SK-MEL-5 (cell line): Measurements from ENCODE around the gene TMEM81. TPM values are rescaled to one million over a fixed set of nuclear protein-coding genes. Genes with fewer than 3 reads are reported as not detected.

Source experiments
- DNase-seq: peaks from one replicate; pipeline ENCODE4 v3.0.0-alpha.2; 2016; ENCODE audit warnings: low read depth, low spot score
- in situ Hi-C: cut with HindIII; loops from 2 replicates; pipeline ENCODE4 v1.10.0; 2016; ENCODE audit warnings: low sequenced_read_pairs, high pct_unique_total_duplicates, low pct_unique_long_range_greater_than_20kb
- total RNA-seq: library from RNA; depleted of rRNA; stranded (reverse); fragments of >200 nt; shearing (Covaris generic); gene quantifications from 2 replicates; pipeline ENCODE4 v1.2.3, GENCODE V29; 2014

The TMEM81 gene
- total RNA-seq, 1 experiment from 2014 or later: 1.3 TPM

DNA sequence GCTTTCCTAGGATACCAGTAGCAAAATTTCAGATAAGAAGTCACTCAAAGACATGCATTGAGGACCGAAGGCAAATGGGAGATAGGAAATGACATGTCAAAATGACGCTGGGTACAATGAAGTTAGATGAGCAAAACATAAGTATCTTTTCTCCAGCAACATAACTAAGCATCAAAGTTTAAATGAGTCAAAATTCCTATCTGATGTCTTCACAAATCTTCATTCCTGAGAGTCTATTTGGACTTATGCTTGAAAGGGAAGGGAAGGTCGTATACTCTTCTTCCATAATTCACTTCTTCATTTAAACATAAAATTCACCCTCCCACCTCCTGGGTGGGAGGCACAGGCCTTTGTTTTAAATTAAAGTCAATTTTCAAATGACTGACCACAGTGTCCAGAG lies 4.1 kb upstream of the TMEM81 start:
- DNase-seq: no peak
- in situ Hi-C loops: no loop called here

DNA sequence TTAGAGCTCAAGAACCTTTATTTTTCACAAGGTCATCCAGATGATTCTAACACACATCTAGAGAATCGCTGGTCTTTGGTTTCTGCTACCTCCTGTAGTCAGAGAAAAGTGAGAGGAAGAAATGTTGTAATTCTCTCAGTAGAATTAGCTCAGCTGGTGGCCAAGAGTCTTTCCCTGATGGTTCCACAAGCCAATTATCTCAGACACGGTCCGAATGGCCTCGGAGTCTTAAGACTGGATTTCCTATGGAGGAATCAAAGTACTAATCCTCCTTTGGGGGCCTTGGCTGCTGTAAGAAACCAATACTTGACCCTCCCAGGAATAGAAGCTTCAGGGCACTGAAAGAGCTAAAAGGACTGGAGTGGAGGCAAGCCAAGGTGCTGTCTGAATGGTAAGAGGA lies 1.8 kb downstream of the TMEM81 start:
- DNase-seq: no peak
- in situ Hi-C loops: no loop called here

DNA sequence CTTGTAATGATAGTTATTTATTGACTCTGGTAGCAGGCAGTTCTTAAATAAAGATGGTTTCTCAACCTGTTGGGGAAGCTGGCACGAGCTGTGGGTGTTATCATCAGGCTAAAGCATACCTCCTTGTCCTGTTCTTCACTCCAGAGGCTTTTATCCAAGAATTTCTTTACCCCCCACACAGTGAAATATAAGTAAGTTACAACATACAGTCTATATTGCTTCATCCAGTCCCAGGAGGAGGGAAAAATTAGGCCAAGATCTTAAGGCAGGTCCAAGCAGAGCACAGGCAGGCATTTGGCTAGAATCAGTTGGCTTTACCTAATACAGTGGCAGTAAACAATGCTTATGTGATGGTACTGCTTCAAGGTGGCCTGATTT lies 6.3 kb downstream of the TMEM81 start:
- no peak for DNase-seq
- in situ Hi-C loops: no loop called here

DNA sequence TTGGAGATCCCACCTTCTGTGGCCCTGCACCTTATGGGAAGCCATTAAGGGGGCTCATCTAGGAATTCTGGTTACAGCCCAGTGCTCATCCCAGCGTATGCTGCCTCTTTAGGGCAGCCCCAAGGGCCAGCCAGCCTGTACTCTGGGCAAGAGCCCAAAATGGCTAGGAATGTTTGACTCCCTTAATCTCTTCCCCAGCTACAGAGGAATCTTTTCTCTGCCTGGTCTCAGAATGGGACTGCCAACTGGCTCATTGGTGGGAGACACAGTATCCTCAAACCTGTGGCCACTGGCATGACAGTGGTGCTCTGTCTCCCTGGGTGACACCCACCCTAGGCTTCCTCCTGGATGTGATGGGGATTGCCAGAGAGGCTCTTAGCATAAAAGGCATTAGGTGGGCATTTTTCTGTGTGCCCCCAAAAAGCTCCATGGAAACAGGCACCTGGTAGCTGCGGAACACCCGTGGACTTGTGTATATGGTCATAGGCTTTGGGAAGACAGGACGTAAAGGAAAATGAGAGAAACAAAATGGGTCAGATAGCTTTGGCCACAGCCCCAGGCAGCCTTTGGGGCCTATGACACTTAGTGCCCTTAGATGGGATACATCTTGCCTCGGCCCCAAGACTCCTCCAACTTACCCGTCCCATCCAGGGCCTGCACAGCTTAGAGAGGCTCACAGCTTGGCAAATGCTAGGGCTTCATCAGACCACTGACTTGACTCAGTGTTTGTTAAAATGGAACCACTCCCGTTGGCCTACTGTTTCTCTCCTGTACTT lies 6.9 kb downstream of the TMEM81 start:
- in situ Hi-C loops: no loop called here
- no peak for DNase-seq

DNA sequence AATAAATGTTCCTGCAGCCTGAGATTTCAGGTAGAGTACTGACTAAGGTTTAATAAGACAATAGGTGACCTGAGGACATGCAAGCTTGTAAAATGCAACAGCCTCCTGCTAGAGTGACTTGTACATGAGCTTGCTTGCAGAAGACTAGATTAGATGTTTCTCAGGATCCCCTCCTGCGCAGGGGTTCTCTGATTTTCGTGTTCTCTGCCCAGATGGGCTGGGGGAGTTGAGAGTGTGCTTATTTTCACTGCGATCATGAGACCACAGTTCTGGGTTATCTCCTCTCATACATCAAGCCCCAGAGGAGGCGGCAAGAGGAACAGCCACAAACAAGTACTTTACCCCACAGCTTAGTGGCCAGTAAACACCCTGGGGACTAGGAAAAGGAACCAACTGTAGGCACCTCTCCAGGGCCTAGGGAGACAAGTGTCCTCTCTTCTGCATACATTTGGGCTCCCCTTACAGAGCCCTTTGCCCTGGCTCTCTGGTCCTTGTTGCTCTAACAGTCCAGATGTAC lies 8.0 kb downstream of the TMEM81 start:
- DNase-seq: no peak
- in situ Hi-C loops: no loop called here

DNA sequence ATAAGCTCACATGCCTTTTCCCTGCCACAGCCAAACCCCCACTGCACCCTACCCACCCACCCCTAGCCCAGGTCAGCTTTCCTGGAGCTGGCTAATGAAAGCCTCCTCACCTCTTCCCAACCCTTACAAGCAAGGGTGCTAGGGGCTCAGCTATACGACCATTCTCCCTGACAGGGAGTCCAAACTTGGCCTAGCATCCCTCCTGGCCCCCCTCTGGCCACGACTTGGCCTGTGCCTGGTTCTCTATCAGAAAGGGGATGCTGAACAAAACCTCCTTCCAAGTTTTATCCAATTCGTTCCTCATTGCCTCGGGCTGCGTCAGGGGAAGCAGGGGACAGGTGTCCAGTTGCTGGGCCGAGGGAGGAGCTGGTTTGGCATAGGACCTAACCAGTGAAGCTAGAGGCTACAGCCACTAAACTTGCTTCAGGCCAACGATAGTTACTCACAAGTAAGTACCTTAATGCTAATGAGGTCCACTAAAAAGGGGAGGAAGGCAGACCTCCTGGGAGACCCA lies 8.6 kb downstream of the TMEM81 start:
- in situ Hi-C loops: no loop called here
- DNase-seq: no peak

DNA sequence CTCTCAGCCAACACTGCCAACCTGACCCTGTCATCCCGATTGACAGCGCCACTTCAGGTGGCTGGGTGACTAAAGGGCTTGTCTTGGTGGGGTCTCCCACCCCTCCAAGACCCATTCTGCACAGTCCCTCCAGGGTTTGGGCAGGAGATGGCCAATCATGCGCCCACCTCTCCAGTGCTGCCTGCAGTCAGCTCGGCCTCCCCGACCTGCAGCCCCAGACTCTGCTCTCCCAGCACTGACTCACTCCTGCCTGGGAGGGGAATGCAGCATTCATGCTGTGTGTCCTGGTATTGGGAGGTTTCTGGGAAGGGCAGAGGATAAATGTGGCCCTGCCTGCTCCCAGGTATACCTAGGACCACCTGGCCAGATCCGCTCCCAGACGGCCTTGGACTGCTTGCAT lies 9.7 kb downstream of the TMEM81 start:
- in situ Hi-C loops: no loop called here
- DNase-seq: no peak

DNA sequence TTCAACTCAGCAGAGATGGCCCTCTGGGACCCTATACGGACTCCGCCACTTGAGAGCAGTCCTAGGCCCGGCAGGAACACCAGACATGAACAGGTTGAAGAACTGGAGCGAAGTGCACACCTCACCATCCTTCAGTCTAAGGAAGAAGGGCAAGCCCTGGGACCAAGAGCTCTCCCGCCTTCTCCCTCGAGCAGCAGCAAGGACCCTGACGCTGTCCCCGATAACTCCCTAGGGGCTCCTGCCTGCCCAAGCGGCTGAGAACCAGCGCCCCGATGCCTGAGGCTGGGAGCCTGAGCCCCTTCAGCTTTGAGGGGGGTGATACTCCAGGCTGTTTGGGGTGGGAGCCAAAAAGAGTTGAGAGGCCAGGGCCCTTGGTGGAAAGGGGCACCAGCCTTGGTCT lies 10.2 kb downstream of the TMEM81 start:
- no peak for DNase-seq

DNA sequence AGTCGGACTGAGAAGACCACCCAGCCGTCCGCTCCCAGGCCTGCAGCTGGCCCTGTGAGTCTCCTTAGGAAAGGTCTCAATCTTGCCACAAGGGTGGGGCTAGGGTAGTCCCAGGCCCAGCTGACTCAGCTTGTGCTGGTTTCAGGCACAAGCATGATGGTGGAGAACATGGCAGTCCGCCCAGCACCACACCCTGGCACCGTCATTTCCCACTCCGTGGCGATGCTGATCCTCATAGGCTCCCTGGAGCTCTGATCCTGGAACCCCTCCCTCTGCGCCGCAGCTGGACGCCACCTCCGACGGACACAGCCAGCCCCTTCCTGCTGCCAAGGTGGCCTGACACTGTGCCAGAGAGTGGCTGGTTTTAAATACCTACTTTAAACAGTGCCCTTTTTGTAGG lies 10.7 kb downstream of the TMEM81 start:
- DNase-seq: no peak

More for the DNA sequence above, 10.2 kb downstream of the TMEM81 start:
- in situ Hi-C loops: no loop called here

DNA sequence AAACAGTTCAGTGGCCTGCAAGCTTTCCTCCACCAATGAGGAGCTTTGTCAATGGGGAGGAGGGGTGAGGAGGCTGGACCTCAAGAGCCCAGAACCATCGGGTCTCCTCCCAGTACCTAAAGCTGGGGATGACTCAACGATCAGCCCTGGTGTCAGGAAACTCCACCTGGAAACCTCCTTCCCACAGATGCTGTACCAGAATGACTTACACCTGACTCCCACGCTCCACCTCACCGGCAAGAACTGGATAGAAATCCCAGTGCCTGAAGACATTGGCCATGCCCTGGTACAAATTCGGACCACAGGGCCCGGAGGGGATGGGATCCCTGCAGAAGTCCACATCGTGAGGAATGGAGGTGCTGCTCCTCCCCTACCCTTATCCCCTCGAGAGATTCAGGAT lies 11.4 kb downstream of the TMEM81 start:
- in situ Hi-C loops: no loop called here
- DNase-seq: no peak

More for the DNA sequence above, 10.7 kb downstream of the TMEM81 start:
- in situ Hi-C loops: no loop called here

DNA sequence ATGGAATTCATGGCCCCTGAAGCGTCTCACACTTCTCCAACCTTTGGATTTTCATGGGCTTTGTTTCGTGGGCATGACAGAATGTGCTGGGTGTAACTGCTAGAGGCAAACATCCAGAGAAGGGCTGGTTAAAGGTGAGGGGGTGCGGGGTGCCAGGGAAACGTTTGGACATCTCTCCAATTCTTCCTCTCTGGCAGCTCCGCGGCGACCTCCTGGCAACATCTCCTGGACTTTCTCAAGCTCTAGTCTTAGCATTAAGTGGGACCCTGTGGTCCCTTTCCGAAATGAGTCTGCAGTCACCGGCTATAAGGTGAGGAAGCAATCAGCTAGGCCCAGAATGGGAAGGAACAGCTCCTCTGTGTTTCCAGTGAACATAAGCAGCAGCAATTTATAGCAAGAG lies 12.0 kb downstream of the TMEM81 start:
- in situ Hi-C loops: no loop called here
- no peak for DNase-seq

DNA sequence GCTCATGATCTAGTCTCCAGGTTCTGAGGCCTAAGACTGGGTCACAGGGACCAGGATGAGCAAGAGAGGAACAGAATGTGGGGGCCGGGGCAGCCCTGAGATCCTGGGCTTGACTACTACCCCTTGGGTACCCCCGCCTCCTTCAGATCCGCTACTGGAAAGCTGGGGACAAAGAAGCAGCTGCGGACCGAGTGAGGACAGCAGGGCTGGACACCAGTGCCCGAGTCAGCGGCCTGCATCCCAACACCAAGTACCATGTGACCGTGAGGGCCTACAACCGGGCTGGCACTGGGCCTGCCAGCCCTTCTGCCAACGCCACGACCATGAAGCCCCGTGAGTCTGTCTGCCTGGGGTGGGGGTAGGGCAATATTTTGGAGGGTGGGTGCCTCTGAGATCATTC lies 12.5 kb downstream of the TMEM81 start:
- DNase-seq: no peak
- in situ Hi-C loops: no loop called here

DNA sequence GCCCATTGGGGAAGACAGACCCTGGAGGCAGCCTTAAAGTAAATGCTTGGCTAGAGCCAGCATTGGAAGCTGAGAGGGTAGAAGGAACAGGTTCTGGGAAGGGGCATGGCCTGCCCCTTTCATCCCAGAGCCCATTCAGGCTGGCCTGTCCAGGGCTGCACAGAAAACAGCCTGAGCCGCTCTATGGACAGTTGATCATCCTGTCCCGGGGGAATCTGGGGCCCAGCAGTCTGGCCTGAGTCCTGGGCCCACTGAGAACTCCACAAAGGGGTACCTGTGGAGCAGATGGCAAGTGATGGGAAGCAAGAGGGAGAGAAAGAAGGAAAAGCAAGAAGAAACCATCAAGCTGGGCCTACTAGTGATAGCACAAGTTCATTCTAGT lies 13.2 kb downstream of the TMEM81 start:
- no peak for DNase-seq
- in situ Hi-C loops: no loop called here

DNA sequence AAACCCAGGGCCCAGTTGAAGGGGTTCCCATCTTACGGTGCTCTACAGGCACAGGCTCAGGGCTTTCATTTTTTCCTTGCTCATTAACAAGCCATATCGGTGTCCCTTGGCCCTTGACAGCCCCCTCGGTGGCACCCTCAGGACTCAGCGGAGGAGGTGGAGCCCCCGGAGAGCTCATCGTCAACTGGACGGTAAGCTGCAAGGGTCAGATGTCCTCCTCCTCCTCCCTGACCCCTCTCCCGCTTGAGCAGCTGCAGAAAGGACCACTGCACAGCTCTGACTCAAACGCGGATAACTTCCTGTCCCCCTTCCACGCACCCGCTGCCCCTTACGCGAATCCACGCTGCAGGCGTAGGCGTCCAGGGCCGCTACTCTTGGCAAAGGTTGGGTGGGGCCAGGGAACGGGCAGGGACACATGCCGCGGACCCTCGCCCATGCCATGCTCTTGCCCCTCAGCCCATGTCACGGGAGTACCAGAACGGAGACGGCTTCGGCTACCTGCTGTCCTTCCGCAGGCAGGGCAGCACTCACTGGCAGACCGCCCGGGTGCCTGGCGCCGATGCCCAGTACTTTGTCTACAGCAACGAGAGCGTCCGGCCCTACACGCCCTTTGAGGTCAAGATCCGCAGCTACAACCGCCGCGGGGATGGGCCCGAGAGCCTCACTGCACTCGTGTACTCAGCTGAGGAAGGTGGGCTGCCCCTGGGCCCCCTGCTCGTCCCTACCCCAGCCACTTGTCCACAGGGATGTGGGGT lies 14.7 kb downstream of the TMEM81 start:
- in situ Hi-C loops: no loop called here
- DNase-seq: no peak

DNA sequence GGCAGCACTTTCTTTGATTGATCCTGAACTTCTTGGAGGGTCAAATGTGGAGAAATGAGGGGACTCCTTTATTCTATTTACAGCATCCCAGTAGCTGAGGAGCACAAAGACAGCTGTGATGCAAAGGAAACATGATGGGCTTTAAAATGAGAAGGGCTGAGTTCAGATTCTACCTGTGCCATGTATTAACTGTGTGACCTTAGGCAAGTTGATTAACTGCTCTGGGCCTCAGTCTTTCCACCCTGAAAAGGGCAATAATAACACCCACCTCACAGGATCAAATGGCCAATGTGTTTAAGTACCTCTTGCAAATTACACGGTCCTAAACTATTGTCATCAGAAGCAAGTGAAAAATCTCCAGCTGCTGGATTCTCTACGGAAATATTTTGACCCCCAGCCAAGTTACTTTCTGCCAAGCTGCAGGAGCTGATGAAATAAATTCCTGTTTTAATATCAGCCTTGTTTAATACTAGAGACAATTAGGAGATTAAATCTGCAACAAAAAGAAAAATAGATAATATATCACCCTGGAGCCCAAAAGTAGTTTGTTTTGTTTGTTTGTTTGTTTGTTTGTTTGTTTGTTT lies 15.7 kb downstream of the TMEM81 start:
- in situ Hi-C loops: no loop called here
- DNase-seq: no peak

DNA sequence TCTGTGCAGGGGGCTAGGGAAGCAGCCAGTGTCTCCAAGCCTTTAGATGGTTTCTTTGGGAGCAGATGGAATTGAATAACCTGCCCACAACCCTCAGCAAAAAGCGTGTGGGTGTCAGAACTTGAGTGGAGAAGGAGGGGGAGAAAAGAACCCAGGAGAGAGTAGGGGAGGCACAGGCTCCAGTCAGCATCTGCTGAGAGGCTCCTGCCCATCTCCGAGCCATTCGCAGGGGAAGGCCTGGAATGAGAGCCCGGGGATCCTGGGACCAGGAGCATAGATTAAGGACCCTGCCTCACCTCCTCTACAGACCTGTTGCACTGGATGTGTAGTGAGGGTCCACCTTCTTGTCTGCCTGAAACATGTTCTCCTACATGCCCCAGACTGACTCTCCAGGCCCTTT lies 16.3 kb downstream of the TMEM81 start:
- DNase-seq: no peak
- in situ Hi-C loops: no loop called here

DNA sequence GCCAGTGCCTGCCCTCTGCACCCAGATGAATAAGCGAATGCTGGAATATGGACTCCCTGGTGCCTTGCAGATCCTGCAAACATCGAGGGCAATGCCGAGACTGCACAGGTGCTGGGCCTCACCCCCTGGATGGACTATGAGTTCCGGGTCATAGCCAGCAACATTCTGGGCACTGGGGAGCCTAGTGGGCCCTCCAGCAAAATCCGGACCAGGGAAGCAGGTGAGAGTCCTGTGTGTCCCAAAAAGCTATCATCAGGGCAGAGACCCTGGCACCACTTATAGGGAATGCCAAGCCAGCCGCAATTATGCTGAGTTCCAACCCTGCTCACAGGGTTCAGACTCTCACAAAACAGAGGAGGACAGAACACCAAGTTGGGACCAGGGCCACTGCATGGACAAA lies 17.2 kb downstream of the TMEM81 start:
- no peak for DNase-seq
- in situ Hi-C loops: no loop called here

DNA sequence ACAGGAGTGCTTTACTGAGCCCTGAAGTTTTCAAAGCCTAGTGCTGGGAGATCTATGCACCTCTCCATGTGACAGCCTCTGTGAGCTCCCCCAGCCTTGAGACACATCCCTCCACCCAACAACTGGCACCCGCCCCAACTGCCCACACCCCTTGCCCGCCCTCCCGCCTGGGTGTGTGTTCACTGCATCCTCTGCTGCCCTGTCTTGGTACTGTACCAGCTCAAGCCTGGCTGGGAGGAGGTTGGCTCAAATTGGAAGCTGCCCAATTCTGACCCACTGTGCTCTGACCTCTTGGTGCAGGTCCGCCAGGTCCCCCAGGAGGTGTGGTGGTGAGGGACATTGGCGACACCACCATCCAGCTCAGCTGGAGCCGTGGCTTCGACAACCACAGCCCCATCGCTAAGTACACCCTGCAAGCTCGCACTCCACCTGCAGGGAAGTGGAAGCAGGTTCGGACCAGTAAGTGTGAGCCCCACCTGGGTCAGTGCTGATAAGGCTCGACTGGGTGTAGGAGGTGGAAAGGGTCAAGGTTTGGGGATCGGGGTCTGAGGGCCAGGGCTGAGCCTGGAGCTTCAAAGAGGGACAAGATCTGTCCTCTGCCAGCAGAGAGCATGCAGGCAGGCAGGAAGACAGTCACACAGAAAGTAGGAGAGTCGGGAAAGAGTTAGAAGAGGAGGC lies 18.0 kb downstream of the TMEM81 start:
- peak; percentile 47 for DNase-seq
- in situ Hi-C loops: no loop called here
